Loucy (cell line): ENCODE results near the gene RIC3.

ENCODE experiments used
- H2AFZ ChIP-seq: fragments of 200-600 bp; sonication (generic); 2 replicates; pipeline ENCODE4 v1.6.0; 2016; ENCODE audit warnings: antibody characterized with exemption, mild to moderate bottlenecking, low read length, moderate library complexity
- H3F3A ChIP-seq: fragments of 200-600 bp; 2 replicates; pipeline ENCODE4 v1.6.0; 2016; ENCODE audit warnings: antibody characterized with exemption, low read depth, mild to moderate bottlenecking
- H3K27me3 ChIP-seq: fragments of 200-600 bp; sonication (generic); 2 replicates; pipeline ENCODE4 v1.6.1; 2014; ENCODE audit warnings: low read length, mild to moderate bottlenecking; ENCODE audit not compliant: insufficient read depth, poor library complexity, severe bottlenecking
- H3K36me3 ChIP-seq: fragments of 200-600 bp; sonication (generic); 2 replicates; pipeline ENCODE4 v1.6.1; 2016; ENCODE audit warnings: low read length; ENCODE audit not compliant: insufficient read depth
- H3K4me1 ChIP-seq: fragments of 200-600 bp; sonication (generic); 2 replicates; pipeline ENCODE4 v1.5.1; 2014; ENCODE audit warnings: low read length, mild to moderate bottlenecking; ENCODE audit not compliant: insufficient read depth, poor library complexity, severe bottlenecking
- H3K4me2 ChIP-seq: fragments of 200-600 bp; sonication (generic); 2 replicates; pipeline ENCODE4 v1.6.0; 2014; ENCODE audit warnings: antibody characterized with exemption, low read length, low read depth, mild to moderate bottlenecking; ENCODE audit not compliant: poor library complexity, severe bottlenecking
- H3K4me3 ChIP-seq: fragments of 200-600 bp; sonication (generic); 2 replicates; pipeline ENCODE4 v1.5.1; 2014; ENCODE audit warnings: low read length, mild to moderate bottlenecking, mixed read lengths; ENCODE audit not compliant: poor library complexity, severe bottlenecking
- H3K79me2 ChIP-seq: fragments of 200-600 bp; sonication (generic); 2 replicates; pipeline ENCODE4 v1.6.1; 2014; ENCODE audit warnings: low read length; ENCODE audit not compliant: insufficient read depth
- H3K9ac ChIP-seq: fragments of 200-600 bp; sonication (generic); 2 replicates; pipeline ENCODE4 v1.6.0; 2014; ENCODE audit warnings: mild to moderate bottlenecking, low read depth, low read length, moderate library complexity; ENCODE audit not compliant: poor library complexity, severe bottlenecking
- H3K9me2 ChIP-seq: fragments of 200-600 bp; sonication (generic); replicated peaks from 2 replicates; pipeline ENCODE4 v1.6.1; 2016; ENCODE audit warnings: low read depth, low read length, mixed read lengths
- H3K9me3 ChIP-seq: fragments of 200-600 bp; sonication (generic); 2 replicates; pipeline ENCODE4 v1.6.1; 2014; ENCODE audit warnings: mild to moderate bottlenecking, antibody characterized with exemption, low read length, low read depth; ENCODE audit not compliant: insufficient read depth
- H4K20me1 ChIP-seq: fragments of 200-600 bp; sonication (generic); 2 replicates; pipeline ENCODE4 v1.6.0; 2014; ENCODE audit warnings: antibody characterized with exemption, low read length, mild to moderate bottlenecking; ENCODE audit not compliant: insufficient read depth, poor library complexity, severe bottlenecking
- CTCF ChIP-seq: fragments of 200-600 bp; sonication (generic); conservative IDR thresholded peaks from 2 replicates; pipeline ENCODE4 v1.5.1; 2014; ENCODE audit warnings: mild to moderate bottlenecking, antibody characterized with exemption, low read length
- EZH2phosphoT487 ChIP-seq: fragments of 200-600 bp; IDR thresholded peaks from 2 replicates; pipeline ENCODE4 v1.6.1; 2018; ENCODE audit warnings: antibody characterized with exemption, mild to moderate bottlenecking, moderate library complexity, borderline replicate concordance

The RIC3 gene

GRCh38 chr11:8086571-8086970, 82.3 kb downstream of the RIC3 start:
- Histone ChIP-seq H3K36me3 (no peaks in the 10 kb centered on the region), H3K4me2 (no peak overlapping the region), H3K9ac (no peak overlapping the region), H3F3A (no peaks in the 10 kb centered on the region), H3K79me2 (no peaks in the 10 kb centered on the region), H3K4me1 (no peaks in the 10 kb centered on the region), H3K4me3 (no peak overlapping the region), H3K9me3 (no peaks in the 10 kb centered on the region), H2AFZ (no peak overlapping the region), H3K9me2 (no peaks in the 10 kb centered on the region), H3K27me3 (no peaks in the 10 kb centered on the region), H4K20me1 (no peaks in the 10 kb centered on the region)
- TF ChIP-seq EZH2phosphoT487 (no peak), CTCF (no peak)

GRCh38 chr11:8086001-8086479, 82.8 kb downstream of the RIC3 start:
- no peaks in the 10 kb centered on the region for H4K20me1 ChIP-seq
- no peak overlapping the region for H3K9ac ChIP-seq
- H3F3A ChIP-seq, result no peaks in the 10 kb centered on the region
- H3K4me2 ChIP-seq, result no peak overlapping the region
- no peaks in the 10 kb centered on the region for H3K4me1 ChIP-seq
- no peaks in the 10 kb centered on the region for H3K27me3 ChIP-seq
- no peak overlapping the region for H2AFZ ChIP-seq
- no peaks in the 10 kb centered on the region for H3K9me3 ChIP-seq
- H3K36me3 ChIP-seq, result no peaks in the 10 kb centered on the region
- H3K4me3 ChIP-seq, result no peak overlapping the region
- H3K79me2 ChIP-seq, result no peaks in the 10 kb centered on the region
- H3K9me2 ChIP-seq, result no peaks in the 10 kb centered on the region
- TF ChIP-seq EZH2phosphoT487 (no peak), CTCF (no peak)

- Histone ChIP-seq H3K4me2 (no peak overlapping the region), H3K36me3 (no peaks in the 10 kb centered on the region), H3K4me1 (no peaks in the 10 kb centered on the region), H3K9ac (no peak overlapping the region), H3K27me3 (no peaks in the 10 kb centered on the region), H4K20me1 (no peaks in the 10 kb centered on the region), H3F3A (no peaks in the 10 kb centered on the region), H3K79me2 (no peaks in the 10 kb centered on the region), H2AFZ (no peak overlapping the region), H3K9me3 (no peaks in the 10 kb centered on the region), H3K4me3 (no peak overlapping the region), H3K9me2 (no peaks in the 10 kb centered on the region)
- TF ChIP-seq CTCF (no peak), EZH2phosphoT487 (no peak)
Observed at GRCh38 chr11:8085011-8085645, 83.7 kb downstream of the RIC3 start.
